Measurements from ENCODE around the gene P2RX7.

GRCh38 chr12:121202407-121203355 is 70.0 kb downstream of the P2RX7 start:
- TF ChIP-seq POLR2A (IDR thresholded peaks at IDR 0.05) (no peak), CTCF (IDR thresholded peaks at IDR 0.05) (no peak)
